ENCODE results near the gene UBQLN1.

DNA sequence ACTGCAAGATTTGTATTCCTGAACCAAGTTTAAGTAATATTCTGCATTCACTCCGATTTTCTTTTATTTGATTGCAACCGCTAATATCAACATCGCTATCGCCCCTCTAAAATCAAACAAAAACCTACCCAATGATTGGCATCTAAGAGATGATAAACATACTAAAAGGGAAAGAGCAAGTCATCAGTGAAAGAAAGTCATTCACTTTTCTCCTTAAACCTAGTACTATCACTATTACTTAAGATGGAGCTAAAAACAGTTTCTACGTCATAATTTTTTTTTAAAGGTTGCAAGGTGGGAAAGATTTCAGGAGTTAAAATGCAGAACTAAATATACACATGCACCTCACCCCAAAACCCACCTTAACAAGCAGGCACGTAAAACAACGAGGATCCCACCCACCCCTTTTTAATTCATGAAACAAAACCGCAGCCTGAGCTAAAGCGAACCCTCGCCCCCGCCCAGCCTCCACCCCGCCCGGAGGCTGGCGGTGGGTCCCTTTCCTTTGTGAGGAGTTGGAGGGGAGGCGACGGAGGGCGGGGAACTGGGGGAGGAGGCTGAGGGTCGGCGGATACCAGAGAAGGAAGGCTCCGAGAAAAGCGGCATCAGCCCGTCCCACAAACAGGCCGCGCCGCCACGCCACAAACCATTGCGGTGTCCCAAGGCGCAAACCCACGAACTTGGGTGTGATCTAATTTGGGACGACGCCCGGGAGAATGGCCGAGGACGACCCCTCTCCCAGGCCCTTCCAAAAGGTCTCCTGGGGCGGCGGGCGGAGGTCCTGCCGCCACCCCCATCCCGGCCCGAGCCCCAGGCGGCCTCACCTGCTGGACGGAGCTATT is 861 bp downstream of the UBQLN1 start:
- no peak for TF ChIP-seq POLR2A (IDR thresholded peaks at IDR 0.05)
- TF ChIP-seq CTCF (IDR thresholded peaks at IDR 0.05): no peak

All from transverse colon (tissue), 3 donors.